ENCODE measurements around the gene ANKRD52.

DNA sequence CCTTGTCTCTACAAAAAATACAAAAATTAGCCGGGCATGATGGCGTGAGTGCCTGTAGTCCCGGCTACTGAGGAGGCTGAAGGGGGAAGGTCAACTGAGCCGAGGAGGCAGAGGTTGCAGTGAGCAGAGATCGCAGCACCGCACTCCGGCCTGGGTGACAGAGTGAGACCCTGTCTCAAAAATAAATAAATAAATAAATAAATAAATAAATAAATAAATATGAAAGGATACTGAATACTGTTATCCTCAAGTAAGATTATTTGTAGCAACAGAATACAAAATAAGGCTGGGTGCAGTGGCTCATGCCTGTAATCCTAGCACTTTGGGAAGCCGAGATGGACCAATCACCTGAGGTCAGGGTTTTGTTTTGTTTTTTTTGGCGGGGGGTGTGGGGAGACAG lies 38.3 kb downstream of the ANKRD52 start:
- TF ChIP-seq, protein P1, sequence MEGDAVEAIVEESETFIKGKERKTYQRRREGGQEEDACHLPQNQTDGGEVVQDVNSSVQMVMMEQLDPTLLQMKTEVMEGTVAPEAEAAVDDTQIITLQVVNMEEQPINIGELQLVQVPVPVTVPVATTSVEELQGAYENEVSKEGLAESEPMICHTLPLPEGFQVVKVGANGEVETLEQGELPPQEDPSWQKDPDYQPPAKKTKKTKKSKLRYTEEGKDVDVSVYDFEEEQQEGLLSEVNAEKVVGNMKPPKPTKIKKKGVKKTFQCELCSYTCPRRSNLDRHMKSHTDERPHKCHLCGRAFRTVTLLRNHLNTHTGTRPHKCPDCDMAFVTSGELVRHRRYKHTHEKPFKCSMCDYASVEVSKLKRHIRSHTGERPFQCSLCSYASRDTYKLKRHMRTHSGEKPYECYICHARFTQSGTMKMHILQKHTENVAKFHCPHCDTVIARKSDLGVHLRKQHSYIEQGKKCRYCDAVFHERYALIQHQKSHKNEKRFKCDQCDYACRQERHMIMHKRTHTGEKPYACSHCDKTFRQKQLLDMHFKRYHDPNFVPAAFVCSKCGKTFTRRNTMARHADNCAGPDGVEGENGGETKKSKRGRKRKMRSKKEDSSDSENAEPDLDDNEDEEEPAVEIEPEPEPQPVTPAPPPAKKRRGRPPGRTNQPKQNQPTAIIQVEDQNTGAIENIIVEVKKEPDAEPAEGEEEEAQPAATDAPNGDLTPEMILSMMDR (IDR thresholded peaks at IDR 0.05; ENCODE audit: low read depth, low read length, poor library complexity, severe bottlenecking), result no peak
- TF ChIP-seq EZH2phosphoT487 (IDR thresholded peaks at IDR 0.05; ENCODE audit: borderline replicate concordance, low read length), result no peak

Data from DOHH2 (cell line).